ENCODE data around the gene B3GALT5. TPM values are rescaled to one million over a fixed set of nuclear protein-coding genes. Genes with fewer than 3 reads are reported as not detected.

The B3GALT5 gene
- total RNA-seq, 1 experiment from 2014 or later, result not detected

- Mint-ChIP-seq H3K4me1 (ENCODE audit: insufficient read depth, unreplicated experiment) (no peaks in the 10 kb centered on the region), H3K9me3 (ENCODE audit: unreplicated experiment) (peaks cover 5% of the 10 kb centered on the region), H3K27ac (ENCODE audit: low read depth, unreplicated experiment) (no peak overlapping the region), H3K36me3 (ENCODE audit: insufficient read depth, unreplicated experiment) (no peaks in the 10 kb centered on the region), H3K4me3 (ENCODE audit: unreplicated experiment) (no peak overlapping the region), H3K27me3 (ENCODE audit: insufficient read depth, unreplicated experiment) (no peaks in the 10 kb centered on the region)
- intact Hi-C loops (cut with micrococcal nuclease), result no loop called here
- no peak for TF ChIP-seq CTCF (IDR thresholded peaks at IDR 0.05; ENCODE audit: unreplicated experiment)
- POLR2A ChIA-PET, result no interaction called here
- CTCF ChIA-PET, result interaction anchor here (0.7 to 1.2 kb wide), 3 partner anchors 27 to 1887 kb away, joined by 3 to 5 read pairs (median 3); no protein-coding TSS in a partner anchor
- no peak for DNase-seq (ENCODE audit: unreplicated experiment)
- no TSS peak for BruUV-seq (replicated peaks)
Observed at GRCh38 chr21:39593522-39593921, 19.2 kb upstream of the B3GALT5 start.

- TF ChIP-seq CTCF (IDR thresholded peaks at IDR 0.05; ENCODE audit: unreplicated experiment), result no peak
- intact Hi-C loops (cut with micrococcal nuclease), result no loop called here
- no peaks in the 10 kb centered on the region for H3K36me3 Mint-ChIP-seq (ENCODE audit: insufficient read depth, unreplicated experiment)
Observed at GRCh38 chr21:39595465-39595864, 17.3 kb upstream of the B3GALT5 start.

GRCh38 chr21:39597595-39597994 is 15.1 kb upstream of the B3GALT5 start:
- Mint-ChIP-seq H3K27ac (ENCODE audit: low read depth, unreplicated experiment) (no peak overlapping the region), H3K9me3 (ENCODE audit: unreplicated experiment) (no peaks in the 10 kb centered on the region), H3K4me3 (ENCODE audit: unreplicated experiment) (no peak overlapping the region), H3K27me3 (ENCODE audit: insufficient read depth, unreplicated experiment) (no peaks in the 10 kb centered on the region), H3K36me3 (ENCODE audit: insufficient read depth, unreplicated experiment) (no peaks in the 10 kb centered on the region), H3K4me1 (ENCODE audit: insufficient read depth, unreplicated experiment) (no peaks in the 10 kb centered on the region)
- no peak for TF ChIP-seq CTCF (IDR thresholded peaks at IDR 0.05; ENCODE audit: unreplicated experiment)
- BruUV-seq (replicated peaks), result no TSS peak
- DNase-seq (ENCODE audit: unreplicated experiment), result no peak
- intact Hi-C loops (cut with micrococcal nuclease), result no loop called here
- ChIA-PET CTCF (no interaction called here), POLR2A (no interaction called here)

More at GRCh38 chr21:39595465-39595864, 17.3 kb upstream of the B3GALT5 start:
- BruUV-seq (replicated peaks), result no TSS peak
- H3K4me1 Mint-ChIP-seq (ENCODE audit: insufficient read depth, unreplicated experiment), result no peaks in the 10 kb centered on the region
- no peaks in the 10 kb centered on the region for H3K27me3 Mint-ChIP-seq (ENCODE audit: insufficient read depth, unreplicated experiment)
- ChIA-PET CTCF (no interaction called here), POLR2A (no interaction called here)
- no peak overlapping the region for H3K27ac Mint-ChIP-seq (ENCODE audit: low read depth, unreplicated experiment)
- DNase-seq (ENCODE audit: unreplicated experiment), result no peak
- H3K9me3 Mint-ChIP-seq (ENCODE audit: unreplicated experiment), result no peaks in the 10 kb centered on the region
- H3K4me3 Mint-ChIP-seq (ENCODE audit: unreplicated experiment), result no peak overlapping the region

GRCh38 chr21:39599191-39599970 is 13.4 kb upstream of the B3GALT5 start:
- Mint-ChIP-seq H3K4me3 (ENCODE audit: unreplicated experiment) (no peak overlapping the region), H3K27me3 (ENCODE audit: insufficient read depth, unreplicated experiment) (no peaks in the 10 kb centered on the region), H3K36me3 (ENCODE audit: insufficient read depth, unreplicated experiment) (no peaks in the 10 kb centered on the region), H3K27ac (ENCODE audit: low read depth, unreplicated experiment) (no peak overlapping the region), H3K9me3 (ENCODE audit: unreplicated experiment) (no peaks in the 10 kb centered on the region), H3K4me1 (ENCODE audit: insufficient read depth, unreplicated experiment) (no peaks in the 10 kb centered on the region)
- no TSS peak for BruUV-seq (replicated peaks)
- CTCF ChIA-PET, result interaction anchor here (0.9 kb wide), 1 partner anchor 123 kb away, joined by 4 read pairs; no protein-coding TSS in a partner anchor
- DNase-seq (ENCODE audit: unreplicated experiment), result no peak
- TF ChIP-seq CTCF (IDR thresholded peaks at IDR 0.05; ENCODE audit: unreplicated experiment), result no peak
- intact Hi-C loops (cut with micrococcal nuclease), result no loop called here
- POLR2A ChIA-PET, result no interaction called here
